GM12892 (cell line): ENCODE data around the gene ADH6.

Experiments used
- POLR2A ChIP-seq: IDR thresholded peaks from 2 replicates; pipeline ENCODE4 v1.6.1; 2011; ENCODE audit warnings: low read depth, low read length, control low read depth
- POLR2AphosphoS5 ChIP-seq: IDR thresholded peaks from 2 replicates; pipeline ENCODE4 v1.6.1; 2011; ENCODE audit warnings: low read depth, low read length, control low read depth

GRCh38 chr4:99210789-99211188, 8.3 kb downstream of the ADH6 start:
- no peak for TF ChIP-seq POLR2A
- no peak for TF ChIP-seq POLR2AphosphoS5
